ENCODE measurements around the gene OSMR. TPM values are rescaled to one million over a fixed set of nuclear protein-coding genes. Genes with fewer than 3 reads are reported as not detected.

OSMR gene
- total RNA-seq, 4 donors from 2014 or later, result 33.2 to 69.7 (median 43.9) TPM

DNA sequence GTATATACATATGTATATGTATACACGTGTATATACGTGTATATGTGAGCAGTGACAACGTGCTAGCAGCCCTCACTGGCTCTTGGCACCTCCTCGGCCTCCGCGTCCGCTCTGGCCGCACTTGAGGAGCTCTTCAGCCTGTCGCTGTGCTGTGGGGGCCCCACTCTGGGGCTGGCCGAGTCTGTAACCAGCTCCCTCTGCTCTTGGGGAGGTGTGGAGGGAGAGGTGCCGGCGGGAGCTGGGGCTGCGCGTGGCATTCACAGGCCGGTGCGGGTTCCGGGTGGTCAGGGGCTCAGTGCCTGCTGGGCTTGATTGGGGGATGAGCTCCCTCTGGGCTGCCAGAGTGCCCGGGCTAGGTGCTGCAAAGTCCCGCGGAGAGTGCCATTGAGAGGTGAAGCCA, 24.1 kb upstream of the OSMR start:
- intact Hi-C loops (cut with DNase I), result no loop called here
- DNase-seq (ENCODE audit: extremely low spot score), result no peak
- Histone ChIP-seq H3K4me1 (no peaks in the 10 kb centered on the region), H3K4me3 (no peak overlapping the region), H3K27ac (replicated peaks in 1 of 4) (no peak overlapping the region), H3K36me3 (peaks cover 0 to 18% (median 9%) of the 10 kb centered on the region in 4 donors), H3K27me3 (no peaks in the 10 kb centered on the region), H3K9me3 (no peaks in the 10 kb centered on the region)
- WGBS, result 98% methylated on average over 15 of the region's 20 CpGs
- TF ChIP-seq POLR2AphosphoS5 (IDR thresholded peaks at IDR 0.05) (no peak), POLR2A (IDR thresholded peaks at IDR 0.05; ENCODE audit: low read depth) (no peak), EP300 (IDR thresholded peaks at IDR 0.05) (no peak)
- TF ChIP-seq, protein P1, sequence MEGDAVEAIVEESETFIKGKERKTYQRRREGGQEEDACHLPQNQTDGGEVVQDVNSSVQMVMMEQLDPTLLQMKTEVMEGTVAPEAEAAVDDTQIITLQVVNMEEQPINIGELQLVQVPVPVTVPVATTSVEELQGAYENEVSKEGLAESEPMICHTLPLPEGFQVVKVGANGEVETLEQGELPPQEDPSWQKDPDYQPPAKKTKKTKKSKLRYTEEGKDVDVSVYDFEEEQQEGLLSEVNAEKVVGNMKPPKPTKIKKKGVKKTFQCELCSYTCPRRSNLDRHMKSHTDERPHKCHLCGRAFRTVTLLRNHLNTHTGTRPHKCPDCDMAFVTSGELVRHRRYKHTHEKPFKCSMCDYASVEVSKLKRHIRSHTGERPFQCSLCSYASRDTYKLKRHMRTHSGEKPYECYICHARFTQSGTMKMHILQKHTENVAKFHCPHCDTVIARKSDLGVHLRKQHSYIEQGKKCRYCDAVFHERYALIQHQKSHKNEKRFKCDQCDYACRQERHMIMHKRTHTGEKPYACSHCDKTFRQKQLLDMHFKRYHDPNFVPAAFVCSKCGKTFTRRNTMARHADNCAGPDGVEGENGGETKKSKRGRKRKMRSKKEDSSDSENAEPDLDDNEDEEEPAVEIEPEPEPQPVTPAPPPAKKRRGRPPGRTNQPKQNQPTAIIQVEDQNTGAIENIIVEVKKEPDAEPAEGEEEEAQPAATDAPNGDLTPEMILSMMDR (IDR thresholded peaks at IDR 0.05), result no peak

DNA sequence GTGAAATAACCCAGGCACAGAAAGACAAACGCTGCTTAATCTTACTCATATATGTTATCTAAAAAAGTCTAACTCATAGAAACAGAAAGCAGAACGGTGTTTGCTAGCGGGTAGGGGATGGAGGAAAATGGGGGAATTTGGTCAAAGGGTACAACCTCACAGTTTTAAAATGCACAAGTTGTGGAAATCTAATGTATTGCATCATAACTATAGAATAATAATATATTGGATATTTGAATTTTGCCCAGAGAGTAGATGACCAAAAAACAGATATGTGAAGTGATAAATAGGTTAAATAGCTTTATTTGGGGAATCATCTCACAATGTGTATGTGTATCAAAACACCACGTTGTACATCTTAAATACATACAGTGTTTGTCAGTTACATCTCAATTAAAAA, 22.3 kb upstream of the OSMR start:
- intact Hi-C loops (cut with DNase I), result no loop called here

DNA sequence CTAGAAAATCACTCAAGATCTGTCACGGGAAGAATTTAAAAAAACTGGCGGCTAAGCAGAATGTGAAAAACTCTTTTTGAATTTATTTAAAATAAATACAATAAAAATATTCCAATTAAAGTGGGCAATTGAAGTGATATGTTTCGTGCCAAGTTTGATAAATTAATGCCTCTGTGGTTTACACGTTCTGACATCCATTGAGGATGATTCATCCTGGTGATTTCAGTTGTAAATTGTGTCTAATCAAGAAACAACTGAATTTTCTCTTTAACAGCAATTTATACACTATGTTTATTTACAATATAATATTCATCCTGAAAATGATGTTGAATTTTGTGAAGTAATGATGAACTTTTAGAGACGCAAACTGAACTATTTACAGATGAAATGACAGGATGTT, 21.0 kb upstream of the OSMR start:
- WGBS, result 85% methylated on average over 5 of the region's 5 CpGs
- Histone ChIP-seq H3K4me1 (no peaks in the 10 kb centered on the region), H3K9me3 (no peaks in the 10 kb centered on the region), H3K36me3 (peaks cover 0 to 30% (median 9%) of the 10 kb centered on the region in 4 donors), H3K27me3 (no peaks in the 10 kb centered on the region), H3K27ac (replicated peaks in 1 of 4) (no peak overlapping the region), H3K4me3 (no peak overlapping the region)
- intact Hi-C loops (cut with DNase I), result no loop called here
- no peak for DNase-seq (ENCODE audit: extremely low spot score)
- TF ChIP-seq POLR2A (IDR thresholded peaks at IDR 0.05; ENCODE audit: low read depth) (no peak), POLR2AphosphoS5 (IDR thresholded peaks at IDR 0.05) (no peak), EP300 (IDR thresholded peaks at IDR 0.05) (no peak)

More for the DNA sequence above, 22.3 kb upstream of the OSMR start:
- 86% methylated on average over 4 of the region's 4 CpGs for WGBS
- Histone ChIP-seq H3K4me3 (no peak overlapping the region), H3K27me3 (no peaks in the 10 kb centered on the region), H3K9me3 (no peaks in the 10 kb centered on the region), H3K27ac (replicated peaks in 1 of 4) (no peak overlapping the region), H3K4me1 (no peaks in the 10 kb centered on the region), H3K36me3 (peaks cover 0 to 30% (median 9%) of the 10 kb centered on the region in 4 donors)
- no peak for TF ChIP-seq POLR2A (IDR thresholded peaks at IDR 0.05; ENCODE audit: low read depth)
- no peak for TF ChIP-seq EP300 (IDR thresholded peaks at IDR 0.05)
- TF ChIP-seq, protein P1 (IDR thresholded peaks at IDR 0.05), result no peak
- TF ChIP-seq POLR2AphosphoS5 (IDR thresholded peaks at IDR 0.05), result no peak
- no peak for DNase-seq (ENCODE audit: extremely low spot score)

DNA sequence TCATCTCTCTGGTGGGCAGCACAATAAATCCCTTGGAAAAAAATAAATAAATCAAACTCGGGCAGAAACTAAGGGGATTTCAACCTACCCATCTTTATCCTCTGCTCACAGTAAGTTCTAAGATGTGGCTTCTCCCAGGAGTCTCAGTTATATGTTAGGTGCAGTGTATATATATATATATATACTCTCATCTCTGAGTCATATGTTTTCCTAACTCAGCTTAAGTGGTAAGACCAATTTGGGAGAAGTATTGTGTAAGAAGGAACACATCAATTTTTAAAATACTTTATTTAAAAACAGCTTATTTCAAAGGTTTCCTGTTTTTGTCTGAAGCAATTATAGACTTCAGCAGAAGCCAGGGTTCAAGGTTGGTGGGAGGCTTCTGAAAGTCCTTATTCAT, 20.3 kb upstream of the OSMR start:
- no peaks in the 10 kb centered on the region for H3K4me1 ChIP-seq
- H3K27ac ChIP-seq (replicated peaks in 1 of 4), result no peak overlapping the region
- H3K36me3 ChIP-seq, result peaks cover 0 to 30% (median 9%) of the 10 kb centered on the region in 4 donors
- DNase-seq (ENCODE audit: extremely low spot score), result no peak
- no peak for TF ChIP-seq EP300 (IDR thresholded peaks at IDR 0.05)
- H3K27me3 ChIP-seq, result no peaks in the 10 kb centered on the region
- intact Hi-C loops (cut with DNase I), result no loop called here
- no peaks in the 10 kb centered on the region for H3K9me3 ChIP-seq
- H3K4me3 ChIP-seq, result no peak overlapping the region
- 75% methylated on average over 1 of the region's 1 CpG for WGBS

DNA sequence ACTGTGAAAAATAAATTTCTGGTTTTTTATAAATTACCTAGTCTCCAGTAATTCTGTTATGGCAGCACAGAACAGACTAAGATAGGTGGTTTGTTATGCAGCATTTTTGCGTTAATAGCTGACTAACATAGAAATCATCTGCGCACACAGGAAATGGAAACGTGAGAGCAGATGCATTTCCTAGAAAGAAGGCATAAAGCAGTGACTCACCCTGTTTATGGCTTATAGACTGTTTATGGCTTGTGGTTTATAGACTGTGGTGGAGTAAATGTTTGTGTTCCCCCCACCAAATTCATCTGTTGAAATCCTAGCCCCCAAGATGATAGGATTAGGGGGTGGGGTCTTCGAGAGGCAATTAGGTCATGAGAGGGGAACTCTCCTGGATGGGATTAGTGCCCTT, 18.3 kb upstream of the OSMR start:
- intact Hi-C loops (cut with DNase I), result no loop called here
- DNase-seq (ENCODE audit: extremely low spot score), result no peak
- TF ChIP-seq POLR2AphosphoS5 (IDR thresholded peaks at IDR 0.05) (no peak), POLR2A (IDR thresholded peaks at IDR 0.05; ENCODE audit: low read depth) (no peak)
- peaks cover 0 to 18% (median 2%) of the 10 kb centered on the region in 4 donors for H3K36me3 ChIP-seq
- H3K4me3 ChIP-seq, result no peak overlapping the region
- H3K27ac ChIP-seq (replicated peaks in 1 of 4), result no peak overlapping the region
- peaks cover 0 to 6% (median 0%) of the 10 kb centered on the region in 4 donors for H3K4me1 ChIP-seq
- no peaks in the 10 kb centered on the region for H3K9me3 ChIP-seq
- WGBS, result 96% methylated on average over 4 of the region's 4 CpGs
- no peaks in the 10 kb centered on the region for H3K27me3 ChIP-seq

DNA sequence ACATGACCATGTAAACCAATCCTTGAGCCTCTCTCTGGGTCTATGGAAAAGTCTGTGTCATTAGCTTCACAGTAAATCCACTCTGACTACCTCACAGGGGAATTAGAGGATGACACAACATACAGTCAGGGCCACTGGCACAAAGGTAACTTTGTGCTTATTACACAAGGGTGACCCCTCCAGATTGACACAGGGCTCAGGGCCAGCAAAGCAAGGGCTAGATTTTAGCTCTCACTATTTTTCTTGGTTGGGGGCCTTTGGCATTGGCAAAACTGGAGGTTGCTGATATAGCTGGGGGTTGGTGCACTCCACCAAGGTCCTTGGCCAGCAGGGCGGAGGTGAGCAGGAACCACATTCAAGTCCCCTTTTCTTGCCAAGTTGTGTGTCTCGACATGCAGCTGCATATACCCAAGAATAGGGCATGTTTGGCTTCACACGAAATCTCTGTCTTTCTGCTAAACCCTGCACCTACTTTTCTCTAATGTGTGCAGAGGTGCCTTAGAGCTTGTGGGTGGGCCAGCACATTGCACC, 15.2 kb upstream of the OSMR start:
- no peak overlapping the region for H3K27ac ChIP-seq (replicated peaks in 1 of 4)
- 96% methylated on average over 3 of the region's 3 CpGs for WGBS
- H3K36me3 ChIP-seq, result peaks cover 0 to 11% (median 0%) of the 10 kb centered on the region in 4 donors
- no peaks in the 10 kb centered on the region for H3K9me3 ChIP-seq
- no peak for DNase-seq (ENCODE audit: extremely low spot score)
- no peak overlapping the region for H3K4me3 ChIP-seq
- intact Hi-C loops (cut with DNase I), result loop anchor here (5.0 kb wide), 1 partner anchor 92 kb away; no protein-coding TSS in a partner anchor
- H3K4me1 ChIP-seq, result peaks cover 0 to 6% (median 3%) of the 10 kb centered on the region in 4 donors
- H3K27me3 ChIP-seq, result no peaks in the 10 kb centered on the region
- TF ChIP-seq, protein P1 (IDR thresholded peaks at IDR 0.05), result no peak
- TF ChIP-seq POLR2AphosphoS5 (IDR thresholded peaks at IDR 0.05) (no peak), POLR2A (IDR thresholded peaks at IDR 0.05; ENCODE audit: low read depth) (no peak), EP300 (IDR thresholded peaks at IDR 0.05) (no peak)
